ENCODE measurements around the gene NFATC1.

NFATC1 gene

GRCh38 chr18:79447703-79448367 is 52.1 kb downstream of the NFATC1 start:
- peaks cover 8% of the 10 kb centered on the region for H3K4me1 ChIP-seq (ENCODE audit: low read length)
- no peak overlapping the region for H3K4me2 ChIP-seq (ENCODE audit: low read length)
- no peaks in the 10 kb centered on the region for H3K27me3 ChIP-seq (ENCODE audit: low read depth, low read length)
- H3K36me3 ChIP-seq (replicated peaks; ENCODE audit: low read depth, low read length): peaks cover 57% of the 10 kb centered on the region
- peaks cover 74% of the 10 kb centered on the region for H4K20me1 ChIP-seq (ENCODE audit: insufficient read depth, low read length)
- H3K9me3 ChIP-seq (ENCODE audit: insufficient read depth, low read length): no peaks in the 10 kb centered on the region
- no peak overlapping the region for H3K27ac ChIP-seq (ENCODE audit: low read length)
- H2AFZ ChIP-seq (ENCODE audit: low read depth, low read length): no peak overlapping the region
- H3K79me2 ChIP-seq (ENCODE audit: low read length): peaks cover 48% of the 10 kb centered on the region
- H3K4me3 ChIP-seq (ENCODE audit: low read length): no peak overlapping the region
- H3K9ac ChIP-seq (ENCODE audit: low read length): no peak overlapping the region
- TF ChIP-seq EZH2phosphoT487 (IDR thresholded peaks at IDR 0.05; ENCODE audit: low read depth): no peak
- TF ChIP-seq, protein P1, sequence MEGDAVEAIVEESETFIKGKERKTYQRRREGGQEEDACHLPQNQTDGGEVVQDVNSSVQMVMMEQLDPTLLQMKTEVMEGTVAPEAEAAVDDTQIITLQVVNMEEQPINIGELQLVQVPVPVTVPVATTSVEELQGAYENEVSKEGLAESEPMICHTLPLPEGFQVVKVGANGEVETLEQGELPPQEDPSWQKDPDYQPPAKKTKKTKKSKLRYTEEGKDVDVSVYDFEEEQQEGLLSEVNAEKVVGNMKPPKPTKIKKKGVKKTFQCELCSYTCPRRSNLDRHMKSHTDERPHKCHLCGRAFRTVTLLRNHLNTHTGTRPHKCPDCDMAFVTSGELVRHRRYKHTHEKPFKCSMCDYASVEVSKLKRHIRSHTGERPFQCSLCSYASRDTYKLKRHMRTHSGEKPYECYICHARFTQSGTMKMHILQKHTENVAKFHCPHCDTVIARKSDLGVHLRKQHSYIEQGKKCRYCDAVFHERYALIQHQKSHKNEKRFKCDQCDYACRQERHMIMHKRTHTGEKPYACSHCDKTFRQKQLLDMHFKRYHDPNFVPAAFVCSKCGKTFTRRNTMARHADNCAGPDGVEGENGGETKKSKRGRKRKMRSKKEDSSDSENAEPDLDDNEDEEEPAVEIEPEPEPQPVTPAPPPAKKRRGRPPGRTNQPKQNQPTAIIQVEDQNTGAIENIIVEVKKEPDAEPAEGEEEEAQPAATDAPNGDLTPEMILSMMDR (IDR thresholded peaks at IDR 0.05; ENCODE audit: low read depth, low read length): no peak

GRCh38 chr18:79448621-79449020 is 52.9 kb downstream of the NFATC1 start:
- Histone ChIP-seq H2AFZ (ENCODE audit: low read depth, low read length) (no peak overlapping the region), H4K20me1 (ENCODE audit: insufficient read depth, low read length) (peaks cover 66% of the 10 kb centered on the region), H3K36me3 (replicated peaks; ENCODE audit: low read depth, low read length) (peaks cover 60% of the 10 kb centered on the region), H3K27me3 (ENCODE audit: low read depth, low read length) (no peaks in the 10 kb centered on the region), H3K4me3 (ENCODE audit: low read length) (no peak overlapping the region), H3K9ac (ENCODE audit: low read length) (no peak overlapping the region), H3K9me3 (ENCODE audit: insufficient read depth, low read length) (no peaks in the 10 kb centered on the region), H3K27ac (ENCODE audit: low read length) (no peak overlapping the region), H3K4me1 (ENCODE audit: low read length) (peaks cover 15% of the 10 kb centered on the region), H3K79me2 (ENCODE audit: low read length) (peaks cover 41% of the 10 kb centered on the region; the same call in 1 of the 2 replicates), H3K4me2 (ENCODE audit: low read length) (no peak overlapping the region)
- TF ChIP-seq, protein P1 (IDR thresholded peaks at IDR 0.05; ENCODE audit: low read depth, low read length): no peak
- TF ChIP-seq EZH2phosphoT487 (IDR thresholded peaks at IDR 0.05; ENCODE audit: low read depth): no peak

- Histone ChIP-seq H3K4me1 (ENCODE audit: low read length) (peaks cover 24% of the 10 kb centered on the region), H3K9ac (ENCODE audit: low read length) (no peak overlapping the region), H3K79me2 (ENCODE audit: low read length) (peaks cover 40% of the 10 kb centered on the region; the same call in 1 of the 2 replicates), H3K27ac (ENCODE audit: low read length) (no peak overlapping the region), H3K36me3 (replicated peaks; ENCODE audit: low read depth, low read length) (peaks cover 70% of the 10 kb centered on the region), H3K9me3 (ENCODE audit: insufficient read depth, low read length) (no peaks in the 10 kb centered on the region), H2AFZ (ENCODE audit: low read depth, low read length) (no peak overlapping the region), H3K4me3 (ENCODE audit: low read length) (no peak overlapping the region), H3K4me2 (ENCODE audit: low read length) (no peak overlapping the region), H4K20me1 (ENCODE audit: insufficient read depth, low read length) (peaks cover 59% of the 10 kb centered on the region), H3K27me3 (ENCODE audit: low read depth, low read length) (no peaks in the 10 kb centered on the region)
- TF ChIP-seq EZH2phosphoT487 (IDR thresholded peaks at IDR 0.05; ENCODE audit: low read depth): no peak
- TF ChIP-seq, protein P1 (IDR thresholded peaks at IDR 0.05; ENCODE audit: low read depth, low read length): no peak
Measured at GRCh38 chr18:79449551-79450288, 54.0 kb downstream of the NFATC1 start.

- Histone ChIP-seq H4K20me1 (ENCODE audit: insufficient read depth, low read length) (peaks cover 52% of the 10 kb centered on the region), H3K79me2 (ENCODE audit: low read length) (peaks cover 33% of the 10 kb centered on the region; the same call in 1 of the 2 replicates), H3K27ac (ENCODE audit: low read length) (no peak overlapping the region), H3K9me3 (ENCODE audit: insufficient read depth, low read length) (no peaks in the 10 kb centered on the region), H3K4me1 (ENCODE audit: low read length) (peaks cover 24% of the 10 kb centered on the region), H3K4me3 (ENCODE audit: low read length) (no peak overlapping the region), H2AFZ (ENCODE audit: low read depth, low read length) (no peak overlapping the region), H3K4me2 (ENCODE audit: low read length) (no peak overlapping the region), H3K27me3 (ENCODE audit: low read depth, low read length) (no peaks in the 10 kb centered on the region), H3K36me3 (replicated peaks; ENCODE audit: low read depth, low read length) (peaks cover 73% of the 10 kb centered on the region), H3K9ac (ENCODE audit: low read length) (no peak overlapping the region)
- TF ChIP-seq, protein P1 (IDR thresholded peaks at IDR 0.05; ENCODE audit: low read depth, low read length): no peak
- TF ChIP-seq EZH2phosphoT487 (IDR thresholded peaks at IDR 0.05; ENCODE audit: low read depth): no peak
Measured at GRCh38 chr18:79450289-79451080, 54.8 kb downstream of the NFATC1 start.

Data from OCI-LY3 (cell line).